ENCODE data around the gene CDK15. TPM values are rescaled to one million over a fixed set of nuclear protein-coding genes. Genes with fewer than 3 reads are reported as not detected.
"Not testable (repeated sequence)": the region's sequence is repeated elsewhere in the genome, so short reads cannot be mapped to it uniquely, and the experiment has no call there.

The CDK15 gene
- total RNA-seq, 1 donor from 2014 or later: 0.21 TPM

DNA sequence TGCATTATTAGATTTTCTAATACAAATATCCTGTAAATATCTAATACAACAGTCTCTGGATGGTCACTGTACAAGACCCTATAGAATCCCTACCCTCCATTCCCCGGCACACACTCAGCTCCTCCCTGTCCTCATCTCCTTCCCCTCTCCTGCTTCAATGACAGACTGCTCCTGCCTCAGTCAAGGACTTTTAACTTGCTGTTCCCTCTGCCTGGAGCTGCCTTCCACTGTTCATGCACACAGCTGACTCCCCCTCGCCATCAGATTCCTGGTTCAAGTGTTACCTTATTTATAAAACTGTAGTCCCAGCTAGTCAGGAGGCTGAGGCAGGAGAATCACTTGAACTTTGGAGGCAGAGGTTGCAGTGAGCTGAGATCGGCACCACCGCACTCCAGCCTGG, 3.3 kb downstream of the CDK15 start:
- Histone ChIP-seq H3K4me1 (peaks cover 9% of the 10 kb centered on the region), H3K9me3 (ENCODE audit: low read depth) (no peaks in the 10 kb centered on the region), H3K4me2 (no peak overlapping the region), H3K27ac (no peak overlapping the region), H3K79me2 (ENCODE audit: low read depth) (no peaks in the 10 kb centered on the region), H3K36me3 (no peaks in the 10 kb centered on the region), H3K4me3 (no peak overlapping the region), H3K9ac (no peak overlapping the region), H2AFZ (replicated peaks) (no peak overlapping the region), H4K20me1 (ENCODE audit: low read depth) (no peaks in the 10 kb centered on the region), H3F3A (ENCODE audit: low read depth) (no peaks in the 10 kb centered on the region), H3K27me3 (no peaks in the 10 kb centered on the region)
- H3K4me1 Mint-ChIP-seq: peaks cover 25% of the 10 kb centered on the region
- peaks cover 2% of the 10 kb centered on the region for H3K27me3 Mint-ChIP-seq (ENCODE audit: insufficient read depth, low read depth)
- no peak overlapping the region for H3K27ac Mint-ChIP-seq
- no peak for DNase-seq (ENCODE audit: low spot score)
- no peak for TF ChIP-seq EZH2phosphoT487 (IDR thresholded peaks at IDR 0.05)
- no peak for TF ChIP-seq EZH2 (IDR thresholded peaks at IDR 0.05)
- TF ChIP-seq, protein P1, sequence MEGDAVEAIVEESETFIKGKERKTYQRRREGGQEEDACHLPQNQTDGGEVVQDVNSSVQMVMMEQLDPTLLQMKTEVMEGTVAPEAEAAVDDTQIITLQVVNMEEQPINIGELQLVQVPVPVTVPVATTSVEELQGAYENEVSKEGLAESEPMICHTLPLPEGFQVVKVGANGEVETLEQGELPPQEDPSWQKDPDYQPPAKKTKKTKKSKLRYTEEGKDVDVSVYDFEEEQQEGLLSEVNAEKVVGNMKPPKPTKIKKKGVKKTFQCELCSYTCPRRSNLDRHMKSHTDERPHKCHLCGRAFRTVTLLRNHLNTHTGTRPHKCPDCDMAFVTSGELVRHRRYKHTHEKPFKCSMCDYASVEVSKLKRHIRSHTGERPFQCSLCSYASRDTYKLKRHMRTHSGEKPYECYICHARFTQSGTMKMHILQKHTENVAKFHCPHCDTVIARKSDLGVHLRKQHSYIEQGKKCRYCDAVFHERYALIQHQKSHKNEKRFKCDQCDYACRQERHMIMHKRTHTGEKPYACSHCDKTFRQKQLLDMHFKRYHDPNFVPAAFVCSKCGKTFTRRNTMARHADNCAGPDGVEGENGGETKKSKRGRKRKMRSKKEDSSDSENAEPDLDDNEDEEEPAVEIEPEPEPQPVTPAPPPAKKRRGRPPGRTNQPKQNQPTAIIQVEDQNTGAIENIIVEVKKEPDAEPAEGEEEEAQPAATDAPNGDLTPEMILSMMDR (IDR thresholded peaks at IDR 0.05): no peak
- H3K9me3 Mint-ChIP-seq: no peaks in the 10 kb centered on the region
- H3K36me3 Mint-ChIP-seq: no peaks in the 10 kb centered on the region
- H3K4me3 Mint-ChIP-seq: no peak overlapping the region

DNA sequence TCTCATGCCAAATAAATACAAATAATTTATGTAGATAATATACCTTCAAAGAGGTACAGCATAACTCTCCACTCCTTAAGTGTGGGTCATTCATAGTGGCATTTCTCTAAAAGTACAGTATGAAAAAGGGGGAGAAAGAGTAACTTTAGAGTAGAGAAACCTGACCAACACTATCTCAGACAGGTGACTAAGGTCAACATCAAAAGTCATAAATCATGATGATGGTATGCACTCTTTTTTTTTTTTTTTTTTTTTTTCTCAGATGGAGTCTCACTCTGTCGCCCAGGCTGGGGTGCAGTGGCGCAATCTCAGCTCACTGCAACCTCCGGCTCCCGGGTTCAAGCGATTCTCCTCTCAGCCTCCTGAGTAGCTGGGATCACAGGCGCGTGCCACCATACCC, 4.3 kb downstream of the CDK15 start:
- not testable (repeated sequence) for H3K4me1 ChIP-seq; H3K36me3 Mint-ChIP-seq; H3K9ac ChIP-seq; H3K9me3 ChIP-seq (ENCODE audit: low read depth); H2AFZ ChIP-seq (replicated peaks); H4K20me1 ChIP-seq (ENCODE audit: low read depth); H3K9me3 Mint-ChIP-seq; H3K27me3 Mint-ChIP-seq (ENCODE audit: insufficient read depth, low read depth); DNase-seq (ENCODE audit: low spot score); H3K4me2 ChIP-seq; H3K79me2 ChIP-seq (ENCODE audit: low read depth); H3K27me3 ChIP-seq; H3K36me3 ChIP-seq; H3K27ac Mint-ChIP-seq; H3K4me3 Mint-ChIP-seq; H3F3A ChIP-seq (ENCODE audit: low read depth); H3K27ac ChIP-seq; H3K4me3 ChIP-seq
- H3K4me1 Mint-ChIP-seq: peaks cover 25% of the 10 kb centered on the region

DNA sequence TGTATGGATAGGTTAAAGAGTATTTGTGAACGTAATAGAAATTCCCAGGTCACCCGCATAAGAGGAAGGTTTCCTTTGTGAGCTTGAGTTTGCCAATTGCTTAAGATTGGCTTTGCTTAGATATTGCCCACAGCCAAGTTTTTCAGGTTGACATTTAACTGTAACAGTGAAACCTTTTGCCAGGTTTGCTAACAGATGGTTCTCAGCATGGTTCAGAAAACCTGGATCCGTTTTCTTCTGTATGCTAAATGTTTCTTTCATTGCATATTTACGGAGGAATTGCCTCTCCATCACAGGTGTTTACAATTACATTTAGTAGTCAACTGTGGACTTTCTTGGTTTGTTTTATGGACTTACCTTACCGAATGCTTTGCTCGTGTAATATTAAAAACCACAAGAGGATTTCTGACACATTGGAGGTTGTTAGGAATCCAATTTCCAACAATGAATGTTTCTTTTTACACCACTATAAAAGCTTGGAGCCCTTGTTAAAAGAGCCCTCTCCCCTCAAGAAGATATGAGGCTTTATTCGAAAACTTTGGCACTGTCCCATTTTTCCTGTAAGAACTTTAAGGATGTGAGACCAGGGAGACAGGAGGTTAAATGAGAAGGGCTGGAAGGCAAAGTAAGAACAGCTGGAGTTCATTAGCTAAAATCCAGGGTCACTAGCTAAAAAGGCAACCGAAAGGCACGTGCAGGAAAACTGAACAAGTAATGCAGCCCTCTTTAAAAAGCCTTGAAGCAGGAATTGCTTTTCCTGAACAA, 7.8 kb downstream of the CDK15 start:
- Histone ChIP-seq H3K79me2 (ENCODE audit: low read depth) (no peaks in the 10 kb centered on the region), H3K4me3 (no peak overlapping the region), H3K27ac (no peak overlapping the region), H3F3A (ENCODE audit: low read depth) (no peaks in the 10 kb centered on the region), H2AFZ (replicated peaks) (no peak overlapping the region), H3K9ac (no peak overlapping the region), H3K36me3 (no peaks in the 10 kb centered on the region), H3K27me3 (no peaks in the 10 kb centered on the region), H3K4me2 (no peak overlapping the region), H3K9me3 (ENCODE audit: low read depth) (peaks cover 10% of the 10 kb centered on the region), H4K20me1 (ENCODE audit: low read depth) (no peaks in the 10 kb centered on the region), H3K4me1 (no peaks in the 10 kb centered on the region)
- no peaks in the 10 kb centered on the region for H3K36me3 Mint-ChIP-seq
- H3K4me1 Mint-ChIP-seq: peaks cover under 1% of the 10 kb centered on the region
- no peak for DNase-seq (ENCODE audit: low spot score)
- H3K27me3 Mint-ChIP-seq (ENCODE audit: insufficient read depth, low read depth): peaks cover 2% of the 10 kb centered on the region
- no peak overlapping the region for H3K4me3 Mint-ChIP-seq
- H3K9me3 Mint-ChIP-seq: peaks cover 11% of the 10 kb centered on the region
- no peak for TF ChIP-seq EZH2phosphoT487 (IDR thresholded peaks at IDR 0.05)
- TF ChIP-seq, protein P1 (IDR thresholded peaks at IDR 0.05): no peak
- TF ChIP-seq EZH2 (IDR thresholded peaks at IDR 0.05): no peak
- no peak overlapping the region for H3K27ac Mint-ChIP-seq

Measured in neural progenitor cell (in vitro differentiated cells).